H1 (cell line): ENCODE data around the gene THRB. TPM values are rescaled to one million over a fixed set of nuclear protein-coding genes. Genes with fewer than 3 reads are reported as not detected.

Source experiments
- ATF3 ChIP-seq: IDR thresholded peaks from 2 replicates; pipeline ENCODE4 v1.6.1; 2011; ENCODE audit warnings: low read depth, mild to moderate bottlenecking, low read length; ENCODE audit not compliant: insufficient read depth
- CHD7 ChIP-seq: fragments of 300-600 bp; sonication (generic); IDR thresholded peaks from 2 replicates; pipeline ENCODE4 v1.7.1; 2012; ENCODE audit warnings: low read length, moderate library complexity, mild to moderate bottlenecking, inconsistent platforms; ENCODE audit not compliant: insufficient replicate concordance
- E2F6 ChIP-seq: IDR thresholded peaks from 2 replicates; pipeline ENCODE4 v1.6.1; 2012; ENCODE audit warnings: inconsistent platforms
- KDM4A ChIP-seq: IDR thresholded peaks from one replicate; pipeline ENCODE4 v1.7.1; 2012; ENCODE audit warnings: low read depth, mild to moderate bottlenecking, moderate library complexity, low read length, inconsistent platforms; ENCODE audit not compliant: severe bottlenecking
- MAX ChIP-seq: IDR thresholded peaks from 2 replicates; pipeline ENCODE4 v1.6.1; 2012; ENCODE audit warnings: inconsistent platforms
- PHF8 ChIP-seq: fragments of 200-600 bp; sonication (generic); conservative IDR thresholded peaks from 2 replicates; pipeline ENCODE4 v1.7.1; 2012; ENCODE audit warnings: low read depth, mild to moderate bottlenecking, inconsistent platforms, low read length, moderate library complexity
- POLR2A ChIP-seq, 2 experiments: IDR thresholded peaks; 1 replicate in 1 of 2; 2 replicates in 1 of 2; pipeline ENCODE4 v1.6.1; 2011; ENCODE audit warnings: low read depth in 2 of 2, low read length in 2 of 2, mild to moderate bottlenecking in 2 of 2; ENCODE audit errors: control extremely low read depth in 1 of 2
- TBP ChIP-seq: IDR thresholded peaks from 2 replicates; pipeline ENCODE4 v1.6.1; 2011; ENCODE audit warnings: low read depth, low read length, improper control_type of control experiment
- polyA plus RNA-seq, 7 experiments: library from polyadenylated mRNA; depleted of rRNA in 3 of 7; stranded (reverse) in 5 of 7; unstranded in 2 of 7; fragments of >200 nt in 5 of 7; fragments of 200-250 nt in 2 of 7; gene quantifications; 1 replicate in 5 of 7; 2 replicates in 1 of 7; 4 replicates in 1 of 7; pipeline versions ENCODE4 v1.2.1 to v1.2.3, GENCODE V29; 2011 to 2013; ENCODE audit warnings: missing spikeins in 2 of 7, mixed read lengths in 2 of 7
- total RNA-seq: library from RNA; stranded (reverse); fragmentation: NEBNext Ultra II Directional; extraction: Animal tissue kit (Norgen Biotek cat#: 25700); gene quantifications from 2 replicates; pipeline ENCODE4 v1.2.1, GENCODE V29; 2021

Gene THRB
- total and polyA plus RNA-seq, 2 of the 8 experiments (the other 6 are each of a cell fraction or from before 2014, with no cell fraction given), result 0.98 to 3.9 TPM

- TF ChIP-seq CHD7, result no peak
- no peak for TF ChIP-seq KDM4A
- no peak for TF ChIP-seq POLR2A (IDR thresholded peaks at IDR 0.05; ENCODE audit: control extremely low read depth in 1 of 2, low read depth in 2 of 2, low read length in 2 of 2)
- no peak for TF ChIP-seq E2F6
- TF ChIP-seq ATF3, result no peak
- no peak for TF ChIP-seq TBP
- TF ChIP-seq MAX, result no peak
- no peak for TF ChIP-seq PHF8
- TF ChIP-seq, all 59 proteins: peak for 0
Measured at GRCh38 chr3:24087469-24087868, 407.2 kb downstream of the THRB start (continued).
